Cardiac septum (tissue), 1 donor: ENCODE data around the gene FGF9. TPM values are rescaled to one million over a fixed set of nuclear protein-coding genes. Genes with fewer than 3 reads are reported as not detected.

Experiments
- DNase-seq: peaks from one replicate; pipeline ENCODE4 v3.0.0-alpha.2; 2020; ENCODE audit warnings: low spot score
- intact Hi-C: fragments of 100-400 bp; cut with DNase I; formaldehyde crosslinking; loops from one replicate; pipeline ENCODE4 v1.14.0; 2022
- total RNA-seq: library from RNA; stranded (reverse); fragmentation: NEBNext Ultra II Directional; extraction: Animal tissue kit (Norgen Biotek cat#: 25700); gene quantifications from one replicate; pipeline ENCODE4 v1.2.1, GENCODE V29; 2021
- donor health status: DM: no; HTN: no; CAD: no.

Gene FGF9
- total RNA-seq, 1 donor from 2014 or later = 14.3 TPM

- DNase-seq = no peak
- intact Hi-C loops = no loop called here
Observed at GRCh38 chr13:21742096-21742495, 71.2 kb downstream of the FGF9 start.

GRCh38 chr13:21744149-21744548 is 73.3 kb downstream of the FGF9 start:
- intact Hi-C loops = no loop called here
- DNase-seq = no peak

- DNase-seq = no peak
- intact Hi-C loops = no loop called here
Observed at GRCh38 chr13:21745307-21745706, 74.4 kb downstream of the FGF9 start.

GRCh38 chr13:21747456-21747855 is 76.6 kb downstream of the FGF9 start:
- no peak for DNase-seq

GRCh38 chr13:21748166-21748565 is 77.3 kb downstream of the FGF9 start:
- no peak for DNase-seq

More at GRCh38 chr13:21747456-21747855, 76.6 kb downstream of the FGF9 start:
- intact Hi-C loops = no loop called here

GRCh38 chr13:21749410-21749809 is 78.5 kb downstream of the FGF9 start:
- intact Hi-C loops = no loop called here
- DNase-seq = no peak

More at GRCh38 chr13:21748166-21748565, 77.3 kb downstream of the FGF9 start:
- intact Hi-C loops = no loop called here

GRCh38 chr13:21752501-21752900 is 81.6 kb downstream of the FGF9 start:
- DNase-seq = no peak
- intact Hi-C loops = no loop called here

GRCh38 chr13:21753117-21753729 is 82.3 kb downstream of the FGF9 start:
- intact Hi-C loops = no loop called here
- DNase-seq = no peak

Other genes starting within 250 kb of the FGF9 start
- gene ZDHHC20, start 211.8 kb upstream of the FGF9 start, total RNA-seq = 20.2 TPM
- gene MICU2, start 66.9 kb upstream of the FGF9 start, total RNA-seq = 48.8 TPM